A673 (cell line): Measurements from ENCODE around the gene UVSSA. TPM values are rescaled to one million over a fixed set of nuclear protein-coding genes. Genes with fewer than 3 reads are reported as not detected.
A peak's percentile ranks its signal among the peaks of the same experiment; 100 is the strongest.

ENCODE experiments used
- Bru-seq: library from RNA; stranded (reverse); fragments of 400-500 nt; gene quantifications from one replicate; lab custom pipeline; 2021; lab: Mats Ljungman, UMichigan
- BruChase-seq, 2 experiments: library from RNA; stranded (reverse); fragments of 400-500 nt; gene quantifications; one replicate each; lab custom pipeline; 2021; lab: Mats Ljungman, UMichigan
- BruUV-seq: library from RNA; stranded (reverse); fragments of 400-500 nt; replicated peaks from 2 replicates; lab custom pipeline; 2021; lab: Mats Ljungman, UMichigan
- CTCF ChIA-PET: fragments of 300-600 bp; sonication (Branson Sonifier 250); formaldehyde crosslinking; loops from one replicate; lab custom pipeline; 2022; ENCODE audit warnings: antibody characterized with exemption; lab: Charles Lee
- POLR2A ChIA-PET: fragments of 300-600 bp; sonication (Branson Sonifier 250); formaldehyde crosslinking; loops from one replicate; lab custom pipeline; 2022; ENCODE audit warnings: antibody characterized with exemption; ENCODE audit not compliant: low non-redundant PET; lab: Charles Lee
- DNase-seq: peaks from one replicate; pipeline ENCODE4 v3.0.0-alpha.2; 2015; ENCODE audit warnings: low spot score
- H3K27ac ChIP-seq: fragments of 200-600 bp; sonication (generic); 2 replicates; pipeline ENCODE4 v1.5.1; 2016; ENCODE audit warnings: mixed run types, low read depth, mild to moderate bottlenecking, mixed read lengths, antibody characterized with exemption, low read length; ENCODE audit not compliant: poor library complexity, severe bottlenecking
- H3K27me3 ChIP-seq: fragments of 200-600 bp; sonication (generic); replicated peaks from 2 replicates; pipeline ENCODE4 v1.6.1; 2017; ENCODE audit warnings: mixed run types, low read depth, mild to moderate bottlenecking, mixed read lengths, antibody characterized with exemption, low read length; ENCODE audit not compliant: insufficient read depth, poor library complexity
- H3K36me3 ChIP-seq: fragments of 200-600 bp; sonication (generic); 2 replicates; pipeline ENCODE4 v1.6.1; 2016; ENCODE audit warnings: mixed run types, mild to moderate bottlenecking, mixed read lengths, antibody characterized with exemption, low read length; ENCODE audit not compliant: insufficient read depth, poor library complexity, severe bottlenecking
- H3K4me1 ChIP-seq: fragments of 200-600 bp; sonication (generic); 2 replicates; pipeline ENCODE4 v1.6.1; 2017; ENCODE audit warnings: mixed run types, mild to moderate bottlenecking, mixed read lengths, antibody characterized with exemption, low read length; ENCODE audit not compliant: insufficient read depth, poor library complexity, severe bottlenecking
- H3K4me3 ChIP-seq: fragments of 200-600 bp; sonication (generic); 2 replicates; pipeline ENCODE4 v1.5.1; 2016; ENCODE audit warnings: low read depth, mixed run types, mild to moderate bottlenecking, mixed read lengths, low read length; ENCODE audit not compliant: poor library complexity, severe bottlenecking
- H3K9me3 ChIP-seq: fragments of 200-600 bp; sonication (generic); 2 replicates; pipeline ENCODE4 v1.6.1; 2016; ENCODE audit warnings: mixed run types, low read depth, mild to moderate bottlenecking, mixed read lengths, antibody characterized with exemption, low read length; ENCODE audit not compliant: poor library complexity, severe bottlenecking
- EZH2 ChIP-seq: fragments of 200-600 bp; sonication (generic); IDR thresholded peaks from 2 replicates; pipeline ENCODE4 v1.6.1; 2017; ENCODE audit warnings: borderline replicate concordance, low read depth, mild to moderate bottlenecking, mixed read lengths, antibody characterized with exemption, low read length; ENCODE audit not compliant: poor library complexity, severe bottlenecking
- intact Hi-C: fragments of 100-400 bp; cut with micrococcal nuclease; formaldehyde crosslinking; loops from one replicate; pipeline ENCODE4 v1.10.0; 2022; ENCODE audit not compliant: unreplicated experiment
- long read RNA-seq: library from polyadenylated mRNA; stranded (forward); transcript quantifications from one replicate; pipeline ENCODE4 v2.0.0, GENCODE V29; 2022
- total RNA-seq: library from RNA; stranded (reverse); gene quantifications from 2 replicates; pipeline ENCODE4 v1.2.3, GENCODE V29; 2021
- TF ChIP-seq, protein P1 (sequence below): fragments of 300-800, 200-600 bp; sonication (generic); conservative IDR thresholded peaks from 2 replicates; pipeline ENCODE4 v1.5.1; 2017; ENCODE audit warnings: low read depth, mild to moderate bottlenecking, antibody characterized with exemption, low read length, moderate library complexity, mixed read lengths

The UVSSA gene
- total RNA-seq (20.3 and 27.8 TPM in 2 replicates), Bru-seq, nascent RNA (percentile 57 among the genes with signal in this experiment), BruChase-seq, experiment 1, labeled RNA remaining after a 2-hour chase (percentile 76 among the genes with signal in this experiment), BruChase-seq, experiment 2, labeled RNA remaining after a 6-hour chase (percentile 88 among the genes with signal in this experiment)
- long read RNA-seq, partial matches to known transcripts = 1 of 14 reads
- long read RNA-seq, other reads (novel, unspliced or antisense) = 11 of 14 reads

GRCh38 chr4:1346781-1347409, at the start of gene UVSSA:
UVSSA (plus strand) TSS chr4:1347208; CDS start chr4:1348092, 884 bp downstream.
- Histone ChIP-seq H3K9me3 (no peaks in the 10 kb centered on the region), H3K27ac (peak within 1 kb of the TSS; percentile 93), H3K4me1 (no peaks in the 10 kb centered on the region), H3K27me3 (no peaks in the 10 kb centered on the region), H3K36me3 (peaks cover 8% of the 10 kb centered on the region), H3K4me3 (peak within 1 kb of the TSS; percentile 81)
- CTCF ChIA-PET = interaction anchor here (0.6 to 1.1 kb wide), 4 partner anchors 9 to 694 kb away, joined by 3 to 4 read pairs (median 3); no protein-coding TSS in a partner anchor
- TF ChIP-seq, protein P1, sequence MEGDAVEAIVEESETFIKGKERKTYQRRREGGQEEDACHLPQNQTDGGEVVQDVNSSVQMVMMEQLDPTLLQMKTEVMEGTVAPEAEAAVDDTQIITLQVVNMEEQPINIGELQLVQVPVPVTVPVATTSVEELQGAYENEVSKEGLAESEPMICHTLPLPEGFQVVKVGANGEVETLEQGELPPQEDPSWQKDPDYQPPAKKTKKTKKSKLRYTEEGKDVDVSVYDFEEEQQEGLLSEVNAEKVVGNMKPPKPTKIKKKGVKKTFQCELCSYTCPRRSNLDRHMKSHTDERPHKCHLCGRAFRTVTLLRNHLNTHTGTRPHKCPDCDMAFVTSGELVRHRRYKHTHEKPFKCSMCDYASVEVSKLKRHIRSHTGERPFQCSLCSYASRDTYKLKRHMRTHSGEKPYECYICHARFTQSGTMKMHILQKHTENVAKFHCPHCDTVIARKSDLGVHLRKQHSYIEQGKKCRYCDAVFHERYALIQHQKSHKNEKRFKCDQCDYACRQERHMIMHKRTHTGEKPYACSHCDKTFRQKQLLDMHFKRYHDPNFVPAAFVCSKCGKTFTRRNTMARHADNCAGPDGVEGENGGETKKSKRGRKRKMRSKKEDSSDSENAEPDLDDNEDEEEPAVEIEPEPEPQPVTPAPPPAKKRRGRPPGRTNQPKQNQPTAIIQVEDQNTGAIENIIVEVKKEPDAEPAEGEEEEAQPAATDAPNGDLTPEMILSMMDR = no peak
- no peak for TF ChIP-seq EZH2
- BruUV-seq = no TSS peak
- POLR2A ChIA-PET = interaction anchor here (0.7 kb wide), 2 partner anchors 105 to 374 kb away, joined by 3 to 6 read pairs; no protein-coding TSS in a partner anchor
- intact Hi-C loops = loop anchor here (2.0 to 5.0 kb wide), 3 partner anchors 60 to 180 kb away; partner anchors contain the start of genes CTBP1 and MAEA
- peak; percentile 99 for DNase-seq

GRCh38 chr4:1297456-1298325, 49.3 kb upstream of the UVSSA start:
- intact Hi-C loops = no loop called here
- no TSS peak for BruUV-seq

More at GRCh38 chr4:1297456-1298325, 49.3 kb upstream of the UVSSA start:
- ChIA-PET POLR2A (no interaction called here), CTCF (no interaction called here)
- H3K36me3 ChIP-seq = no peaks in the 10 kb centered on the region
- H3K27ac ChIP-seq = no peak overlapping the region
- H3K4me3 ChIP-seq = no peak overlapping the region
- TF ChIP-seq, protein P1 = no peak
- no peak for TF ChIP-seq EZH2
- no peak for DNase-seq
- peaks cover 13% of the 10 kb centered on the region for H3K4me1 ChIP-seq
- no peaks in the 10 kb centered on the region for H3K9me3 ChIP-seq
- H3K27me3 ChIP-seq = no peaks in the 10 kb centered on the region
